Thyroid gland (tissue), 4 donors: ENCODE data around the gene WDR11. TPM values are rescaled to one million over a fixed set of nuclear protein-coding genes. Genes with fewer than 3 reads are reported as not detected.

Experiments used
- DNase-seq, 2 donors: peaks; one replicate each; pipeline ENCODE4 v3.0.0-alpha.2; 2019
- H3K27ac ChIP-seq, 3 donors: fragments of 200-600 bp; sonication (generic); 1 replicate in 2 of 3; 2 replicates in 1 of 3; pipeline ENCODE4 v1.5.1; 2016 to 2019; ENCODE audit warnings: mild to moderate bottlenecking in 1 of 3, moderate library complexity in 1 of 3
- H3K27me3 ChIP-seq: fragments of 200-600 bp; sonication (generic); one replicate; pipeline ENCODE4 v1.5.1; 2019
- H3K36me3 ChIP-seq, 2 donors: fragments of 200-600 bp; sonication (generic); one replicate each; pipeline ENCODE4 v1.5.1; 2016 to 2019
- H3K4me1 ChIP-seq, 2 donors: fragments of 200-600 bp; sonication (generic); one replicate each; pipeline ENCODE4 v1.5.1; 2017 to 2019
- H3K4me3 ChIP-seq, 3 donors: fragments of 200-600 bp; sonication (generic); replicated peaks in 1 of 3; 1 replicate in 2 of 3; 2 replicates in 1 of 3; pipeline ENCODE4 v1.5.1; 2016; ENCODE audit warnings: mild to moderate bottlenecking in 1 of 3
- H3K9me3 ChIP-seq: fragments of 200-600 bp; sonication (generic); one replicate; pipeline ENCODE4 v1.5.1; 2017
- POLR2A ChIP-seq, 2 donors: fragments of 450-650 bp; IDR thresholded peaks; one replicate each; pipeline ENCODE4 v1.6.1; 2017; ENCODE audit warnings: antibody characterized with exemption in 2 of 2, mild to moderate bottlenecking in 2 of 2, moderate library complexity in 1 of 2
- WGBS, 2 donors: methylation state at CpG; one replicate each; pipeline ENCODE4 v1.1.5; 2017; 5-methylcytosine and 5-hydroxymethylcytosine counted together
- intact Hi-C: fragments of 100-400 bp; cut with DNase I; formaldehyde crosslinking; loops from one replicate; pipeline ENCODE4 v1.15.1; 2023
- total RNA-seq, 4 donors: library from RNA; depleted of rRNA; stranded (reverse); fragments of >200 nt; gene quantifications; one replicate each; pipeline ENCODE4 v1.2.3, GENCODE V29; 2016
- TF ChIP-seq, protein P1 (sequence below), 6 experiments: fragments of 200-600 bp in 3 of 6; fragments of 450-650 bp in 3 of 6; sonication (generic) in 3 of 6; IDR thresholded peaks; one replicate each; pipeline ENCODE4 v1.5.1; 2016 to 2019; ENCODE audit warnings: antibody characterized with exemption in 6 of 6, mild to moderate bottlenecking in 2 of 6, inconsistent platforms in 1 of 6, moderate library complexity in 1 of 6

Gene WDR11
- total RNA-seq, 4 donors from 2014 or later = 76.9 to 95.5 (median 79.4) TPM

DNA sequence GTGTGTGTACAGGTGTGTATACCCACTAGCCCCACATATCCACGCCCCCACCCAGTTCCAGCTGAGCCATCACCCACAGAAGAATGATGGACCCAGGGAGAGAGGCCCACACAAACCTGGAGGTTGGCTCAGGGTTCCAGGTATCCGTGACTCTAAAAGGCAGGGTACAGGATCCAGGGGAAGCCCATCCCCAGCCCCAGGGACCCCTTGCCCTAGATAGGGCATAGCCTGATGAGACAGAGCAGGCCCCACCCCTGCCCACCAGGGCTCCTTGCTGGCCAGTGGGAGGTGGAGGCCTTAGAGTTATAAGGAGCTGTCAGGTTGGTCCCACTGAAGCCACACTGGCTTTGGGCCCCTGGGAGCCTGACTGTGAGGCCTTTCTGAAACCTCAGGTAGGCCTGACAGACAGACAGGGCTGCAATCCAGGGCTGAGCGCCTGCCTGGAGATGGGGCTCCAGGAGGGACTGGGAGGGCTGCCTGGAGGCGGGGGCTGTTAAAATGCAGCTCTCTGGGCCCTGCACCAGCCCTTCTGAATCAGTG, 93.5 kb downstream of the WDR11 start:
- no peak for TF ChIP-seq POLR2A (IDR thresholded peaks at IDR 0.05)
- TF ChIP-seq, protein P1, sequence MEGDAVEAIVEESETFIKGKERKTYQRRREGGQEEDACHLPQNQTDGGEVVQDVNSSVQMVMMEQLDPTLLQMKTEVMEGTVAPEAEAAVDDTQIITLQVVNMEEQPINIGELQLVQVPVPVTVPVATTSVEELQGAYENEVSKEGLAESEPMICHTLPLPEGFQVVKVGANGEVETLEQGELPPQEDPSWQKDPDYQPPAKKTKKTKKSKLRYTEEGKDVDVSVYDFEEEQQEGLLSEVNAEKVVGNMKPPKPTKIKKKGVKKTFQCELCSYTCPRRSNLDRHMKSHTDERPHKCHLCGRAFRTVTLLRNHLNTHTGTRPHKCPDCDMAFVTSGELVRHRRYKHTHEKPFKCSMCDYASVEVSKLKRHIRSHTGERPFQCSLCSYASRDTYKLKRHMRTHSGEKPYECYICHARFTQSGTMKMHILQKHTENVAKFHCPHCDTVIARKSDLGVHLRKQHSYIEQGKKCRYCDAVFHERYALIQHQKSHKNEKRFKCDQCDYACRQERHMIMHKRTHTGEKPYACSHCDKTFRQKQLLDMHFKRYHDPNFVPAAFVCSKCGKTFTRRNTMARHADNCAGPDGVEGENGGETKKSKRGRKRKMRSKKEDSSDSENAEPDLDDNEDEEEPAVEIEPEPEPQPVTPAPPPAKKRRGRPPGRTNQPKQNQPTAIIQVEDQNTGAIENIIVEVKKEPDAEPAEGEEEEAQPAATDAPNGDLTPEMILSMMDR (IDR thresholded peaks at IDR 0.05) = no peak
- peaks cover 5% of the 10 kb centered on the region for H3K27me3 ChIP-seq
- no peak overlapping the region for H3K27ac ChIP-seq
- WGBS, 2 donors = 96 to 97% methylated on average over 3 to 4 of the region's 4 CpGs
- no peak overlapping the region for H3K4me3 ChIP-seq
- intact Hi-C loops = loop anchor here (5.0 kb wide), 3 partner anchors 668 to 953 kb away; no protein-coding TSS in a partner anchor
- H3K4me1 ChIP-seq = peaks cover 7% of the 10 kb centered on the region in 2 donors
- no peaks in the 10 kb centered on the region for H3K9me3 ChIP-seq
- H3K36me3 ChIP-seq = no peaks in the 10 kb centered on the region
- no peak for DNase-seq

DNA sequence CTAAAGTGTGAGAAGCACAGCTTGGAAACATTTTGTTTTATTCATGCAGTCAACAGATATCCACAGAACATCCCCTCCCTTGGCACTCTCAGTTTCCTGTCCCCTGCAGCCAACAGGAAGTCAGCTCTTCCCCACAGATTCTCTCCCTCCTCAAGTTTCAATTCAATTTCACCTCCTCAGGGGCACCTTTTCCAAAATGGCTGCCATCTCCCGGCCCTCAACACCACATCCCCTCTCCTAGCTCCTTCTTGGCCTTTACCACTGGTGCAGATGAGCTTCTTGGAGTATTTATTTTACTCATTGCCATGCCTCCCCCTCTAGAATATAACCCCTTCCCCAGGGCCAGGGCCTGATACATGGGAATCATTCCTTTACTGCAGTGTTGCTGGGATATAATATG, 94.0 kb downstream of the WDR11 start:
- 100% methylated on average over 1 of the region's 1 CpG for WGBS, 2 donors
- Histone ChIP-seq H3K4me3 (no peak overlapping the region), H3K9me3 (no peaks in the 10 kb centered on the region), H3K27me3 (peaks cover 5% of the 10 kb centered on the region), H3K27ac (no peak overlapping the region), H3K36me3 (no peaks in the 10 kb centered on the region), H3K4me1 (peaks cover 10% of the 10 kb centered on the region in 2 donors)
- TF ChIP-seq, protein P1 (IDR thresholded peaks at IDR 0.05) = no peak
- TF ChIP-seq POLR2A (IDR thresholded peaks at IDR 0.05) = no peak
- intact Hi-C loops = loop anchor here (5.0 kb wide), 1 partner anchor 667 kb away; no protein-coding TSS in a partner anchor
- no peak for DNase-seq

DNA sequence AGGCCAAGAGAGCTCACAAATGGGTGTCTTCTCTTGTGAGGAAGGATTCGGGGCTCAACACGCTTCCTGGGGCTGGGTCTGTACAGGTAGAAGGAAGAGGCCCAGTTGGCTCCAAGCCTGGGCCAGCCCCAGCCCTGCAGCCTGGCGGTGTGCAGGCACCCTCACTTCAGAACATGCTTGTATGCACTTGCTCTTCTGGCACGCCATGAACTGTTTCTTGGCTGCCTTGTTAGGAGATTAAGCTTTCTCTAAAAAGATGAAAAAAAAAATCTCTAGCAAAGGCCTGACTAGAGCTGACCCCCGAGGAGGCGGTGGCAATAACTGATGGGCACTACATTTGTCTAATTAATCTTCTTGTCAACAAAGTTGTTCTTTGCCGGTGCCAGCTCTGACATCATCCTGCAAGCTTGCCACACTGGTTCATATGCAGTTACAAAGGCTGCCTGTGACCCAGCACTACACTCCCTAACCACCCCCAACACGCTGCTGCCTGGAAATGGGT, 94.7 kb downstream of the WDR11 start:
- Histone ChIP-seq H3K9me3 (no peaks in the 10 kb centered on the region), H3K27ac (no peak overlapping the region), H3K36me3 (no peaks in the 10 kb centered on the region), H3K4me3 (no peak overlapping the region), H3K27me3 (peaks cover 5% of the 10 kb centered on the region), H3K4me1 (peaks cover 10% of the 10 kb centered on the region in 2 donors)
- TF ChIP-seq POLR2A (IDR thresholded peaks at IDR 0.05) = no peak
- TF ChIP-seq, protein P1 (IDR thresholded peaks at IDR 0.05) = no peak
- intact Hi-C loops = loop anchor here (5.0 kb wide), 1 partner anchor 666 kb away; no protein-coding TSS in a partner anchor
- WGBS, 2 donors = 54 to 83% methylated on average over 8 of the region's 8 CpGs
- peak in 1 of 2 donors; percentile 53 for DNase-seq

DNA sequence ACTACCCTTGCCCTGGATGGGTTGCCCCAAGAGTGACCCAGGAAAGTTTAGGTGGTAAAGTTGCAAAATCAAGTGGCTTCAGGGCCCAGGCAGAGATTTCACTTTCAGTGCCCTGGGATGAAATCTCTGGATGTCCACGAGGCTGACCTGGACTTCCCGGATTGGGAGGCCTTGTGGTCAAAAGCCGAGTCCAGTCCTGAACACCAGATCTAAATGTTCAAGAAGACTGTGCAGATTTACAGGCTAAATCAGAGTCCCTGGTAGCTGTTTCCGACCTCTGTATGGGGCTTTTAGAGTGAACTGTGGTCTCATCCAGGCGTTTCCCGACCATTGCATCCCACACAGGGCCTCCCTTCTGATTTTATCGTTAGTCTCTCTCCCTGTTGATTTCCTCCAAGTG, 95.3 kb downstream of the WDR11 start:
- Histone ChIP-seq H3K4me1 (peaks cover 10% of the 10 kb centered on the region in 2 donors), H3K27ac (no peak overlapping the region), H3K36me3 (no peaks in the 10 kb centered on the region), H3K27me3 (peaks cover 5% of the 10 kb centered on the region), H3K4me3 (no peak overlapping the region), H3K9me3 (no peaks in the 10 kb centered on the region)
- intact Hi-C loops = loop anchor here (5.0 kb wide), 1 partner anchor 666 kb away; no protein-coding TSS in a partner anchor
- TF ChIP-seq, protein P1 (IDR thresholded peaks at IDR 0.05) = no peak
- no peak for TF ChIP-seq POLR2A (IDR thresholded peaks at IDR 0.05)
- DNase-seq = no peak
- 89 to 91% methylated on average over 7 of the region's 7 CpGs for WGBS, 2 donors

DNA sequence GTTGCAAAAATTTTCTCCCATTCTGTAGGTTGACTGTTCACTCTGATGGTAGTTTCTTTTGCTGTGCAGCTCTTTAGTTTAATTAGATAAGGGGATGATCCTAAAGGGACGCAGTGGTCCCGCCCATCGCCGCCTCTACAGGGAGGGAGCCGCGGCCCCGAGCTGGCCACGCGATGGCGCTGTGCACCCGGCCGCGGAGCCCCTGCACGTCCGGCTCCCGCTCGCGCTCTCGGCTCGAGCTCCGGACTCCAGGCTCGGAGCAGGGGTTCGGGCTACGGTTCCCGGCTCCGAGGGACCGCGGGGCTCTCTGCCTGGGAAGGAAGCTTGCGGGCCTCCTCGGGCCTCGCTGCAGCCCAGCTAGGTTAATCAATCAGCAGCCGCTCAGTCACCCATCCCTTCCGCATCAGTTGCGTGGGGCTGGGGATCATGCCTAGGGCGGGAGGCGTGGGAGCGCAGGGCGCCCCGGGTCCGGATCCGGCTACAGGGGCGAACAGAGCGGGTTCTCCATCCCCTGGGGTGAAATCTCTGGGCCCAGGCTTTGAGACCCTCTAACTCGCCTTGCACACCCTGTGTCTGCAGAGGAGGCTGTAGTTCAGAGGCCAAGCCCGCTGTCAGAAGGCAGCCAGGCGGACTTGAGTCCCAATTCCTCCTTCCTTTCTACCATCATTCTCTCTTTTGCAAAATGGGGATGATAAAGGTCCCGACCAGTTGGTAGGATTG, 97.9 kb downstream of the WDR11 start:
- H3K27ac ChIP-seq = no peak overlapping the region
- peaks cover 5% of the 10 kb centered on the region for H3K27me3 ChIP-seq
- no peaks in the 10 kb centered on the region for H3K9me3 ChIP-seq
- TF ChIP-seq POLR2A (IDR thresholded peaks at IDR 0.05) = no peak
- TF ChIP-seq, protein P1 (IDR thresholded peaks at IDR 0.05) = peak; percentile 69 to 98 (median 82)
- DNase-seq = peak; percentile 69 to 76
- no peaks in the 10 kb centered on the region for H3K36me3 ChIP-seq
- WGBS, 2 donors = 2 to 4% methylated on average over 26 to 32 of the region's 47 CpGs
- intact Hi-C loops = loop anchor here (5.0 kb wide), 1 partner anchor 663 kb away; no protein-coding TSS in a partner anchor
- peak overlapping the region in 2 of 3 donors; percentile 9 to 23 for H3K4me3 ChIP-seq
- H3K4me1 ChIP-seq = peaks cover 10% of the 10 kb centered on the region in 2 donors
